GM12891 (cell line): ENCODE measurements around the gene CFD.

Experiments
- POLR2A ChIP-seq: IDR thresholded peaks from 2 replicates; pipeline ENCODE4 v1.6.1; 2011; ENCODE audit warnings: low read depth, low read length, control low read depth
- POLR2AphosphoS5 ChIP-seq: IDR thresholded peaks from 2 replicates; pipeline ENCODE4 v1.6.1; 2011; ENCODE audit warnings: low read depth, low read length, control low read depth
- TAF1 ChIP-seq: IDR thresholded peaks from 2 replicates; pipeline ENCODE4 v1.6.1; 2011; ENCODE audit warnings: low read depth, low read length, control low read depth

DNA sequence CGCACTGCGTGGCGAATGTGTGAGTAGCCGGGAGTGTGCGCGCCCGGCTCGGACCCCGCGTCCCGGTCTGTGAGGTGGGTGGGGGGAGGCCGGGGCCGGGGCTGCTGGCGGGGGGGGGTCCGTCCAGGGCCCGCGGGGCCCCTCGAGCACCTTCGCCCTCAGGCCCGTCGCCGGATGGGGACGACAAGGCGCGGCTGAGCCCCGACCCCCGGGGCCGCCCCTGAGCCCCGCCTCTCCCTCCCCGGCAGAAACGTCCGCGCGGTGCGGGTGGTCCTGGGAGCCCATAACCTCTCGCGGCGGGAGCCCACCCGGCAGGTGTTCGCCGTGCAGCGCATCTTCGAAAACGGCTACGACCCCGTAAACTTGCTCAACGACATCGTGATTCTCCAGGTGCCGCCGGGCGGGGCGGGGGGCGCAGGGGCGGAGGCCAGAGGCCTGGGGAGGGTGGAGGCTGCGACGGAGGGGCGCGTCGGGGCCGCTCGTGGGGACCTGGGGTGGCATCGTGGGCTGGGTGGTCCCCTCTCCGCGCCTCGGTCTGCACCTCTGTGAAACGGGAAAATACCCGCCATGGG is 6.4 kb upstream of the CFD start:
- TF ChIP-seq POLR2A: no peak
- TF ChIP-seq POLR2AphosphoS5: no peak
- TF ChIP-seq TAF1: no peak
